WTC11 (cell line): Measurements from ENCODE around the gene PRDM12. TPM values are rescaled to one million over a fixed set of nuclear protein-coding genes. Genes with fewer than 3 reads are reported as not detected.

Experiments
- ATAC-seq: fragments of 200-7000 bp; cut with Tn5 transposase; 2 replicates; pipeline ENCODE4 v1.10.0; 2021; ENCODE audit warnings: mild to moderate bottlenecking, moderate library complexity
- CTCF ChIA-PET: fragments of 300-600 bp; sonication (Branson Sonifier 250); formaldehyde crosslinking; loops from one replicate; lab custom pipeline; 2021; ENCODE audit warnings: antibody characterized with exemption; lab: Charles Lee
- POLR2A ChIA-PET: fragments of 350-600 bp; sonication (Branson Sonifier 250); formaldehyde crosslinking; loops from one replicate; lab custom pipeline; 2021; ENCODE audit warnings: antibody characterized with exemption; lab: Charles Lee
- DNase-seq: peaks from one replicate; pipeline ENCODE4 v3.0.0; 2021; ENCODE audit warnings: low spot score
- H3K27ac Mint-ChIP-seq: 2 replicates; pipeline ENCODE4 v1.8.0; 2021; ENCODE audit warnings: mixed read lengths
- H3K27me3 Mint-ChIP-seq: 2 replicates; pipeline ENCODE4 v1.8.0; 2021; ENCODE audit warnings: low read depth, mild to moderate bottlenecking, moderate library complexity, mixed read lengths
- H3K36me3 Mint-ChIP-seq: 2 replicates; pipeline ENCODE4 v1.8.0; 2021; ENCODE audit warnings: mixed read lengths
- H3K4me1 Mint-ChIP-seq: 2 replicates; pipeline ENCODE4 v1.8.0; 2022; ENCODE audit warnings: mixed read lengths
- H3K4me3 Mint-ChIP-seq: 2 replicates; pipeline ENCODE4 v1.8.0; 2021; ENCODE audit warnings: mild to moderate bottlenecking, moderate library complexity, mixed read lengths
- H3K9me3 Mint-ChIP-seq: 2 replicates; pipeline ENCODE4 v1.8.0; 2021; ENCODE audit warnings: mixed read lengths
- ATF6 ChIP-seq: sonication (generic); formaldehyde crosslinking; IDR thresholded peaks from 2 replicates; pipeline ENCODE4 v1.8.1; 2023; ENCODE audit warnings: mild to moderate bottlenecking, missing genetic modification reagents
- ESRRA ChIP-seq: sonication (generic); formaldehyde crosslinking; IDR thresholded peaks from 2 replicates; pipeline ENCODE4 v1.8.1; 2022; ENCODE audit warnings: mild to moderate bottlenecking, missing genetic modification reagents, borderline replicate concordance
- HMGA2 ChIP-seq: fragments of 250-450 bp; sonication (Bioruptor Pico); IDR thresholded peaks from 2 replicates; pipeline ENCODE4 v1.4.0; 2021; ENCODE audit warnings: mild to moderate bottlenecking, moderate library complexity
- HMGXB4 ChIP-seq: sonication (generic); formaldehyde crosslinking; IDR thresholded peaks from 2 replicates; pipeline ENCODE4 v1.8.1; 2023; ENCODE audit warnings: mild to moderate bottlenecking, moderate library complexity, missing genetic modification reagents
- JUN ChIP-seq: sonication (generic); formaldehyde crosslinking; IDR thresholded peaks from 2 replicates; pipeline ENCODE4 v1.8.0; 2023; ENCODE audit warnings: mild to moderate bottlenecking, missing genetic modification reagents
- MYBL2 ChIP-seq: sonication (generic); formaldehyde crosslinking; IDR thresholded peaks from 2 replicates; pipeline ENCODE4 v1.8.1; 2023; ENCODE audit warnings: mild to moderate bottlenecking, moderate library complexity, missing genetic modification reagents
- RELA ChIP-seq: sonication (generic); formaldehyde crosslinking; IDR thresholded peaks from 2 replicates; pipeline ENCODE4 v1.8.1; 2022; ENCODE audit warnings: missing genetic modification reagents, mild to moderate bottlenecking, borderline replicate concordance
- TCF7 ChIP-seq: sonication (generic); formaldehyde crosslinking; IDR thresholded peaks from 2 replicates; pipeline ENCODE4 v1.8.0; 2022; ENCODE audit warnings: mild to moderate bottlenecking, low read depth, missing genetic modification reagents, moderate library complexity
- TEAD4 ChIP-seq: sonication (generic); formaldehyde crosslinking; IDR thresholded peaks from 2 replicates; pipeline ENCODE4 v1.8.0; 2022; ENCODE audit warnings: mild to moderate bottlenecking, missing genetic modification reagents
- TP53 ChIP-seq: sonication (generic); formaldehyde crosslinking; IDR thresholded peaks from 2 replicates; pipeline ENCODE4 v1.8.1; 2023; ENCODE audit warnings: mild to moderate bottlenecking, missing genetic modification reagents
- USF2 ChIP-seq: sonication (generic); formaldehyde crosslinking; IDR thresholded peaks from 2 replicates; pipeline ENCODE4 v1.8.1; 2023; ENCODE audit warnings: mild to moderate bottlenecking, missing genetic modification reagents, moderate library complexity
- ZNF121 ChIP-seq: sonication (generic); formaldehyde crosslinking; IDR thresholded peaks from 2 replicates; pipeline ENCODE4 v1.8.0; 2023; ENCODE audit warnings: missing genetic modification reagents
- ZNF263 ChIP-seq: sonication (generic); formaldehyde crosslinking; IDR thresholded peaks from 2 replicates; pipeline ENCODE4 v1.8.1; 2022; ENCODE audit warnings: low read depth, mild to moderate bottlenecking, moderate library complexity, missing genetic modification reagents
- ZNF416 ChIP-seq: fragments of 250-450 bp; sonication (Bioruptor Pico); IDR thresholded peaks from 2 replicates; pipeline ENCODE4 v1.9.0; 2021; ENCODE audit warnings: mild to moderate bottlenecking, inconsistent platforms
- ZNF512 ChIP-seq: sonication (generic); formaldehyde crosslinking; IDR thresholded peaks from 2 replicates; pipeline ENCODE4 v1.8.1; 2022; ENCODE audit warnings: missing genetic modification reagents, borderline replicate concordance
- total RNA-seq: library from RNA; stranded (reverse); gene quantifications from 3 replicates; pipeline ENCODE4 v1.2.3, GENCODE V29; 2021
- TF ChIP-seq, protein P1 (sequence below): sonication (generic); formaldehyde crosslinking; IDR thresholded peaks from 2 replicates; pipeline ENCODE4 v1.8.1; 2022; ENCODE audit warnings: low read depth, missing genetic modification reagents, borderline replicate concordance
- TF ChIP-seq, protein P2 (sequence below): fragments of 250-450 bp; sonication (Bioruptor Pico); IDR thresholded peaks from 2 replicates; pipeline ENCODE4 v1.9.0; 2021; ENCODE audit warnings: moderate library complexity, mild to moderate bottlenecking, inconsistent platforms, borderline replicate concordance

The PRDM12 gene
- total RNA-seq, 1 experiment from 2014 or later, result 0.09 TPM

DNA sequence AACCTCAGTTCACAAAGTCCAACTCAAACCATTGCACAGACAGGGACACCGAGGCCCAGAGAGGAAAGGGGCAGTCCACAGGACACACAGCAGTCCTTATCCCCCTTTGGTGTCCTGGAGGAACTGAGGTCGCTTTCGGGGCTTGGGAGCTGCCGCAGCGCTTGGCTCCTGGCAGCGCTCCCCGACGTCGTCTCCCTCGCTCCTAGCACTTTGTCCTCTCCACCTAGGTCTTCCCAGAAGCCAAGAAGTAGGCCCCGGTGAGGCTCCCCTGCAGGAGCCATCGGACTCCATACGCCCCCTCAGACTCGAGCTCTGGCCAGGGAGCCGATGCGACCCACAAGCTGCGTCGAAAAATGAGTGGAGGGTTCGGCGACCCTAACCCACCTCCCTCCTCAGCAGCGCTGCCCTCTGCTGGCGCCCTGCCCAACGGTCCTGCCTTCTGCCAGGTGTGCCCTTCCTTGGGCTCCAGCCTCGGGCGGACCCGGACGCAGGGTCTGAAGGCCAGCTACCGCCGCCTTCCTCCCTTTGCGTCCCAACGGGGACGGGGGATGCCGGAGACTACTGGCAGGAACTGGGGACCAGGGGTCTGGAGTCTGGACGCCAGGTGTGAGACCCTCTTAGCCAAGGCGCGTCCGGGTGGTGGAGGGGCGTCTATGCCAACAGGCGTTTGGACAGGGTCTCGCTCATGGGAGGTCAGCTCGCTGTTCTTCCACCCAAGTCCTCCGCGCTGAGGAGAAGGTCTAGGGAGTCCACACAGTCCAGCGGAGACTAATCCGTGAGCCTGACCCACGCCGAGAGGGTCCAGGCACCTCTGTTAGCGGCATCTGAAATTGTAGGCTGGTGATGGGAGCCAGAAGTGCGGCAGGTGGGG is 2.1 kb upstream of the PRDM12 start:
- ATAC-seq, result peak; percentile 2; the same call in 1 of the 2 replicates
- H3K4me3 Mint-ChIP-seq, result peak overlapping the region; percentile 70
- TF ChIP-seq RELA (CRISPR knock-in tag) (no peak), TP53 (no peak), ZNF121 (CRISPR knock-in tag) (no peak), USF2 (CRISPR knock-in tag) (no peak), ZNF263 (CRISPR knock-in tag) (peak; percentile 31; the same call in 1 of the 2 replicates), HMGXB4 (peak; percentile 36; the same call in 1 of the 2 replicates), ZNF416 (CRISPR knock-in tag) (no peak), TCF7 (CRISPR knock-in tag) (no peak), TEAD4 (CRISPR knock-in tag) (no peak), ATF6 (CRISPR knock-in tag) (no peak)
- TF ChIP-seq, protein P1, sequence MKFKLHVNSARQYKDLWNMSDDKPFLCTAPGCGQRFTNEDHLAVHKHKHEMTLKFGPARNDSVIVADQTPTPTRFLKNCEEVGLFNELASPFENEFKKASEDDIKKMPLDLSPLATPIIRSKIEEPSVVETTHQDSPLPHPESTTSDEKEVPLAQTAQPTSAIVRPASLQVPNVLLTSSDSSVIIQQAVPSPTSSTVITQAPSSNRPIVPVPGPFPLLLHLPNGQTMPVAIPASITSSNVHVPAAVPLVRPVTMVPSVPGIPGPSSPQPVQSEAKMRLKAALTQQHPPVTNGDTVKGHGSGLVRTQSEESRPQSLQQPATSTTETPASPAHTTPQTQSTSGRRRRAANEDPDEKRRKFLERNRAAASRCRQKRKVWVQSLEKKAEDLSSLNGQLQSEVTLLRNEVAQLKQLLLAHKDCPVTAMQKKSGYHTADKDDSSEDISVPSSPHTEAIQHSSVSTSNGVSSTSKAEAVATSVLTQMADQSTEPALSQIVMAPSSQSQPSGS (CRISPR knock-in tag), result no peak

DNA sequence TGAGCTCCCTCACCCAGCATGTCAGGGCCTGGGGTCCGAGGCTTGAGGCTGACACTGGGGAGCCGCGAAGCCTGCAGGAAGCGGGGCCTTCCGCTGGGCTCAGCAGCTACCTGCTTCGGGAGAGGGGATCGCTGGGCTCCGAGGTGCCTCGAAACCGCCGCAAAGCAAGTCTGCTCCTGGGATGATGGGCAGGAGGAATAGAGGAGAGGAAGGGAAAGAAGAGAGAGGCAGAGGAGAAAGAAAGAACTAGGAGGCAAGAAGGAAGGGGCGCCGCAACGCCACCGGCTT is 1.5 kb upstream of the PRDM12 start:
- POLR2A ChIA-PET, result interaction anchor here (0.6 kb wide), 1 partner anchor 150 kb away, joined by 7 read pairs; no protein-coding TSS in a partner anchor
- no peak overlapping the region for H3K27ac Mint-ChIP-seq
- peaks cover 27% of the 10 kb centered on the region for H3K4me1 Mint-ChIP-seq
- CTCF ChIA-PET, result interaction anchor here (0.6 to 4.5 kb wide), 7 partner anchors 11 to 348 kb away, joined by 3 to 39 read pairs (median 8); partner anchors contain the start of gene EXOSC2
- TF ChIP-seq ESRRA (CRISPR knock-in tag), result no peak
- ATAC-seq (no peak), DNase-seq (peak; percentile 36)
- peaks cover 100% of the 10 kb centered on the region for H3K27me3 Mint-ChIP-seq
- H3K4me3 Mint-ChIP-seq, result peak overlapping the region; percentile 70
- peaks cover 6% of the 10 kb centered on the region; the same call in 1 of the 2 replicates for H3K36me3 Mint-ChIP-seq
- no peaks in the 10 kb centered on the region for H3K9me3 Mint-ChIP-seq

More for the DNA sequence above, 2.1 kb upstream of the PRDM12 start:
- Mint-ChIP-seq H3K9me3 (no peaks in the 10 kb centered on the region), H3K27me3 (peaks cover 100% of the 10 kb centered on the region), H3K4me1 (peaks cover 27% of the 10 kb centered on the region), H3K27ac (no peak overlapping the region), H3K36me3 (peaks cover 6% of the 10 kb centered on the region; the same call in 1 of the 2 replicates)
- peak; percentile 56 for DNase-seq
- ChIA-PET CTCF (interaction anchor here (0.6 to 4.5 kb wide), 6 partner anchors 11 to 347 kb away, joined by 3 to 39 read pairs (median 10); partner anchors contain the start of gene EXOSC2), POLR2A (interaction anchor here (0.6 kb wide), 1 partner anchor 151 kb away, joined by 7 read pairs; no protein-coding TSS in a partner anchor)

DNA sequence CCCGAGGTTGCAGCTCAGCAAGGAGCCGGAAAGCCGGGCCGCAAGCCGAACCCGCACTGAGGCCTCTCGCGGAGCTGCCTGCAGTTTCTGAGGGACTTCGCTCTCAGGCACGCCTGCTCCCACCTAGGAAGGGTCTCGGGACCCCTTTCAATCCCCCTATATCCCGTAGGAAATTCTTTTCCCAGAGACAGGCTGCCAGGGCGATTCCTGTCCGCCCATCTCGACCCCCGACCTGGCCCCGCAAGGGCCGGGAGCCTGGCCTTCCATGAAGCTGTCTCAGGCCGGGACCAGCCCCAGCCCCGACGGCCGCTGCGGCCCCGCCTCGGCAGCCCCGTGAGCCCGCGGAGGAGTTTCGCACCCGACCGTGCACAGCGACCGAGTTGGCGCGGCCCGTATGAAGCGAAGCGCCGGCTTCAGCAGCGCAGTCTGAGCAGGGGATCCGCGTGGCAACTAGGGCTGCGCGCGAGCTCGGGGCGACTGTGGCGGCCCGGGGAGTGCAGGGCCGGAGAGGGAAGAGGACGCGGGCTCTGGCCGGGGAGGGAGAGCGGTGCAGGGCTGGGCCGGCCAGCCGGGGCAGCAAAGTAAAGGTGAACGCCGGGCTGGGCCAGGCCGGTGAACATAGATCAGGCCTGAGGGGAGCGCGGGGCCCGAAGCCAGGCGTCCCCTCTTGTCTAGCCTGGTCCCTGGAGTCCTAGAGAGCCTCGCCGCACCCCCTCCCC is 977 bp upstream of the PRDM12 start:
- peak; percentile 62 for DNase-seq
- peaks cover 4% of the 10 kb centered on the region; the same call in 1 of the 2 replicates for H3K36me3 Mint-ChIP-seq
- peaks cover 27% of the 10 kb centered on the region for H3K4me1 Mint-ChIP-seq
- ChIA-PET POLR2A (interaction anchor here (0.6 kb wide), 1 partner anchor 150 kb away, joined by 7 read pairs; no protein-coding TSS in a partner anchor), CTCF (interaction anchor here (1.5 to 4.5 kb wide), 4 partner anchors 20 to 203 kb away, joined by 4 to 39 read pairs (median 13); partner anchors contain the start of gene EXOSC2)
- no peak overlapping the region for H3K27ac Mint-ChIP-seq
- H3K4me3 Mint-ChIP-seq, result peak overlapping the region; percentile 70
- H3K9me3 Mint-ChIP-seq, result no peaks in the 10 kb centered on the region
- H3K27me3 Mint-ChIP-seq, result peaks cover 100% of the 10 kb centered on the region
- peak; percentile 13; the same call in 1 of the 2 replicates for ATAC-seq
- TF ChIP-seq MYBL2 (CRISPR knock-in tag) (no peak), ATF6 (CRISPR knock-in tag) (no peak), ZNF512 (CRISPR knock-in tag) (no peak), JUN (CRISPR knock-in tag) (no peak), HMGA2 (CRISPR knock-in tag) (no peak)
- TF ChIP-seq, protein P2, sequence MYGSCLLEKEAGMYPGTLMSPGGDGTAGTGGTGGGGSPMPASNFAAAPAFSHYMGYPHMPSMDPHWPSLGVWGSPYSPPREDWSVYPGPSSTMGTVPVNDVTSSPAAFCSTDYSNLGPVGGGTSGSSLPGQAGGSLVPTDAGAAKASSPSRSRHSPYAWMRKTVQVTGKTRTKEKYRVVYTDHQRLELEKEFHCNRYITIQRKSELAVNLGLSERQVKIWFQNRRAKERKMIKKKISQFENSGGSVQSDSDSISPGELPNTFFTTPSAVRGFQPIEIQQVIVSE (CRISPR knock-in tag), result no peak
